ENCODE measurements around the gene TRPM3. TPM values are rescaled to one million over a fixed set of nuclear protein-coding genes. Genes with fewer than 3 reads are reported as not detected.

TRPM3 gene
- total and polyA plus RNA-seq, 9 of the 15 experiments (the other 6 are each of a cell fraction or from before 2014, with no cell fraction given), result 0.04 TPM; not detected in 8

GRCh38 chr9:70861376-70861775, 260.0 kb downstream of the TRPM3 start:
- no peak overlapping the region for H3K4me3 ChIP-seq
- no peaks in the 10 kb centered on the region for H3K79me2 ChIP-seq (ENCODE audit: control insufficient read depth, insufficient read depth, low read length)
- H2AFZ ChIP-seq (ENCODE audit: low read depth, low read length), result no peak overlapping the region
- H3K9ac ChIP-seq (ENCODE audit: insufficient read depth in 1 of 2, low read depth in 2 of 2, low read length in 2 of 2), result no peak overlapping the region
- no peaks in the 10 kb centered on the region for H3K4me1 ChIP-seq (replicated peaks in 1 of 2; ENCODE audit: control insufficient read depth in 2 of 2, insufficient read depth in 2 of 2, low read length in 2 of 2)
- POLR2A ChIA-PET, result no interaction called here
- H3K27ac ChIP-seq (ENCODE audit: extremely low read depth, low read depth, low read length), result no peak overlapping the region
- H4K20me1 ChIP-seq (replicated peaks; ENCODE audit: control insufficient read depth, insufficient read depth, low read length), result no peaks in the 10 kb centered on the region
- H3K9me3 ChIP-seq (replicated peaks; ENCODE audit: control insufficient read depth, insufficient read depth, low read depth, low read length), result no peaks in the 10 kb centered on the region
- WGBS (ENCODE audit: insufficient coverage, low coverage, missing lambda C conversion rate), result 0% methylated on average over 2 of the region's 3 CpGs
- BruUV-seq (replicated peaks), result no TSS peak
- in situ Hi-C loops (cut with MboI) (no loop called here), intact Hi-C loops (cut with micrococcal nuclease) (no loop called here)
- FAIRE-seq (no peak), DNase-seq (ENCODE audit: extremely low read depth in 1 of 4, low spot score in 3 of 4) (no peak), ATAC-seq (no peak)
- no peak overlapping the region for H3K4me2 ChIP-seq (ENCODE audit: insufficient read depth, low read length)
- H3K9me1 ChIP-seq (ENCODE audit: control insufficient read depth, insufficient read depth, low read length), result no peaks in the 10 kb centered on the region
- H3K36me3 ChIP-seq (ENCODE audit: control insufficient read depth, insufficient read depth, low read length), result no peaks in the 10 kb centered on the region
- CTCF ChIA-PET (ENCODE audit: low intra/inter-chr PET ratio), result no interaction called here
- no peaks in the 10 kb centered on the region for H3K27me3 ChIP-seq (ENCODE audit: control insufficient read depth in 2 of 2, insufficient read depth in 2 of 2, low read length in 2 of 2)
- no peak for TF ChIP-seq CLOCK (CRISPR knock-in tag; IDR thresholded peaks at IDR 0.05; ENCODE audit: borderline replicate concordance)
- no peak for TF ChIP-seq ETS2 (tag; IDR thresholded peaks at IDR 0.05; ENCODE audit: borderline replicate concordance, poor library complexity, severe bottlenecking)
- no peak for TF ChIP-seq STAG1 (CRISPR knock-in tag; IDR thresholded peaks at IDR 0.05; ENCODE audit: borderline replicate concordance)
- no peak for TF ChIP-seq SMAD2 (IDR thresholded peaks at IDR 0.05; ENCODE audit: low read depth, low read length)
- TF ChIP-seq BRCA1 (IDR thresholded peaks at IDR 0.05), result no peak
- no peak for TF ChIP-seq BRCA1 (CRISPR knock-in tag; IDR thresholded peaks at IDR 0.05)
- TF ChIP-seq ATF3 (IDR thresholded peaks at IDR 0.05), result no peak
- TF ChIP-seq ATF3 (CRISPR knock-in tag; conservative IDR thresholded peaks at IDR 0.05), result no peak
- TF ChIP-seq BHLHE40 (IDR thresholded peaks at IDR 0.05; ENCODE audit: low read length), result no peak
- TF ChIP-seq IRF1 (CRISPR knock-in tag; IDR thresholded peaks at IDR 0.05; ENCODE audit: borderline replicate concordance), result no peak
- no peak for TF ChIP-seq MLLT1 (IDR thresholded peaks at IDR 0.05)
- no peak for TF ChIP-seq ZNF79 (CRISPR knock-in tag; IDR thresholded peaks at IDR 0.05; ENCODE audit: low read depth)
- TF ChIP-seq LCOR (CRISPR knock-in tag; IDR thresholded peaks at IDR 0.05), result no peak
- no peak for TF ChIP-seq PTTG1 (tag; IDR thresholded peaks at IDR 0.05; ENCODE audit: low read depth)
- TF ChIP-seq ZNF584 (CRISPR knock-in tag; IDR thresholded peaks at IDR 0.05; ENCODE audit: low read depth), result no peak
- no peak for TF ChIP-seq E2F6 (IDR thresholded peaks at IDR 0.05; ENCODE audit: borderline replicate concordance in 1 of 2, extremely low read depth in 1 of 2, insufficient read depth in 1 of 2, insufficient read length in 1 of 2, low read depth in 1 of 2, low read length in 1 of 2, poor library complexity in 1 of 2, severe bottlenecking in 1 of 2)

Data from K562 (cell line).